Uterus (tissue), 4 donors: ENCODE measurements around the gene MMP20. TPM values are rescaled to one million over a fixed set of nuclear protein-coding genes. Genes with fewer than 3 reads are reported as not detected.
"Not testable (repeated sequence)": the region's sequence is repeated elsewhere in the genome, so short reads cannot be mapped to it uniquely, and the experiment has no call there.

Experiments
- DNase-seq, 2 donors: peaks; one replicate each; pipeline ENCODE4 v3.0.0-alpha.2; 2019 to 2020
- H3K27ac ChIP-seq, 2 donors: fragments of 200-600 bp; sonication (generic); 1 replicate in 1 of 2; 2 replicates in 1 of 2; pipeline ENCODE4 v1.5.1; 2016 to 2018
- H3K27me3 ChIP-seq, 2 donors: fragments of 200-600 bp; sonication (generic); one replicate each; pipeline ENCODE4 v1.5.1; 2018 to 2019; ENCODE audit warnings: control low read depth in 1 of 2
- H3K36me3 ChIP-seq, 2 donors: fragments of 200-600 bp; sonication (generic); one replicate each; pipeline ENCODE4 v1.5.1; 2019; ENCODE audit warnings: control low read depth in 1 of 2
- H3K4me1 ChIP-seq, 2 donors: fragments of 200-600 bp; sonication (generic); one replicate each; pipeline ENCODE4 v1.5.1; 2018 to 2019; ENCODE audit warnings: control low read depth in 1 of 2
- H3K4me3 ChIP-seq, 2 donors: fragments of 200-600 bp; sonication (generic); 1 replicate in 1 of 2; 2 replicates in 1 of 2; pipeline ENCODE4 v1.5.1; 2018 to 2019; ENCODE audit warnings: mild to moderate bottlenecking in 1 of 2
- H3K9me3 ChIP-seq, 2 donors: fragments of 200-600 bp; sonication (generic); one replicate each; pipeline ENCODE4 v1.5.1; 2019; ENCODE audit warnings: control low read depth in 1 of 2
- POLR2A ChIP-seq, 2 donors: fragments of 450-650 bp; IDR thresholded peaks; one replicate each; pipeline ENCODE4 v1.6.1; 2016; ENCODE audit warnings: antibody characterized with exemption in 2 of 2, mild to moderate bottlenecking in 1 of 2, moderate library complexity in 1 of 2
- intact Hi-C: fragments of 100-400 bp; cut with DNase I; formaldehyde crosslinking; loops from one replicate; pipeline ENCODE4 v1.15.1; 2023; ENCODE audit warnings: low total_unique reads
- total RNA-seq, 4 donors: library from RNA; depleted of rRNA in 3 of 4; stranded (reverse); fragments of >200 nt in 3 of 4; gene quantifications; one replicate each; pipeline versions ENCODE4 v1.1.0 to v1.2.4, GENCODE V29; 2014 to 2023
- TF ChIP-seq, protein P1 (sequence below), 4 experiments: fragments of 200-600 bp in 2 of 4; fragments of 450-650 bp in 2 of 4; sonication (generic) in 2 of 4; IDR thresholded peaks; one replicate each; pipeline ENCODE4 v1.5.1; 2016 to 2019; ENCODE audit warnings: antibody characterized with exemption in 4 of 4, mild to moderate bottlenecking in 2 of 4, moderate library complexity in 1 of 4
- donor health status: DM: yes; HTN: yes; CAD: no.

Gene MMP20
- total RNA-seq, 4 donors from 2014 or later: not detected

DNA sequence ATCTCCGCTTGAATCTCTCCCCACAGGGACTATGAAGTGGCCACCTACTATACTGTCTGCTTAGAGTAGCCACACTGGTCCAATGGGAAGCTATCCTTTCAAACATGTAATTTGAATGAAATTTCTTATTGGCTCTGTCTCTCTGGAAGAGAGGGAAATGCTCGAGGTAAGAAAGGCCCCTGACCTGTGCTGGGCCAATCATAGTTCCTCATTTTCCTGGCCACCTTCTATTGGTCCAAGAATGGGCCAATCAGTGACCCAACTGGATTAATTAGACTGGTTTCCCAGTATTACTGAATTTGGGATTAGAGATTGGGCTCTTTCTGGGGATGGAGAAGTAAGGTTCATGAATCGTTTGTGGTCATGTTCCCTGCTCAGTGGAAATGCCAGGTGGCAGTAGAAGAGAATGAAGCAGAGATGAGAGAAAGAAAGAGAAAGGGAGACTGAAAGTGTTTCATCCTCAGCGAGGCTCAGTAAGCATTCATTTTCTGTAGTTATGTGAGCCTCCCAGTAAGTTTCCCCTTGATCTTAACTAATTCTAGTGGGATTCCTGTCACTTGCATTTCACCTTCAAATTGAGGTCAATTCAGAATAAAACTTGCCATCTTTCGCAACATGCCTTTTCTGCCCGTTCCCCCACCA lies 8.4 kb upstream of the MMP20 start:
- Histone ChIP-seq H3K4me3 (no peak overlapping the region), H3K9me3 (no peaks in the 10 kb centered on the region), H3K36me3 (no peaks in the 10 kb centered on the region), H3K27ac (no peak overlapping the region), H3K4me1 (no peaks in the 10 kb centered on the region), H3K27me3 (no peaks in the 10 kb centered on the region)
- intact Hi-C loops: no loop called here
- no peak for DNase-seq
- TF ChIP-seq POLR2A (IDR thresholded peaks at IDR 0.05): no peak
- TF ChIP-seq, protein P1, sequence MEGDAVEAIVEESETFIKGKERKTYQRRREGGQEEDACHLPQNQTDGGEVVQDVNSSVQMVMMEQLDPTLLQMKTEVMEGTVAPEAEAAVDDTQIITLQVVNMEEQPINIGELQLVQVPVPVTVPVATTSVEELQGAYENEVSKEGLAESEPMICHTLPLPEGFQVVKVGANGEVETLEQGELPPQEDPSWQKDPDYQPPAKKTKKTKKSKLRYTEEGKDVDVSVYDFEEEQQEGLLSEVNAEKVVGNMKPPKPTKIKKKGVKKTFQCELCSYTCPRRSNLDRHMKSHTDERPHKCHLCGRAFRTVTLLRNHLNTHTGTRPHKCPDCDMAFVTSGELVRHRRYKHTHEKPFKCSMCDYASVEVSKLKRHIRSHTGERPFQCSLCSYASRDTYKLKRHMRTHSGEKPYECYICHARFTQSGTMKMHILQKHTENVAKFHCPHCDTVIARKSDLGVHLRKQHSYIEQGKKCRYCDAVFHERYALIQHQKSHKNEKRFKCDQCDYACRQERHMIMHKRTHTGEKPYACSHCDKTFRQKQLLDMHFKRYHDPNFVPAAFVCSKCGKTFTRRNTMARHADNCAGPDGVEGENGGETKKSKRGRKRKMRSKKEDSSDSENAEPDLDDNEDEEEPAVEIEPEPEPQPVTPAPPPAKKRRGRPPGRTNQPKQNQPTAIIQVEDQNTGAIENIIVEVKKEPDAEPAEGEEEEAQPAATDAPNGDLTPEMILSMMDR (IDR thresholded peaks at IDR 0.05): no peak

DNA sequence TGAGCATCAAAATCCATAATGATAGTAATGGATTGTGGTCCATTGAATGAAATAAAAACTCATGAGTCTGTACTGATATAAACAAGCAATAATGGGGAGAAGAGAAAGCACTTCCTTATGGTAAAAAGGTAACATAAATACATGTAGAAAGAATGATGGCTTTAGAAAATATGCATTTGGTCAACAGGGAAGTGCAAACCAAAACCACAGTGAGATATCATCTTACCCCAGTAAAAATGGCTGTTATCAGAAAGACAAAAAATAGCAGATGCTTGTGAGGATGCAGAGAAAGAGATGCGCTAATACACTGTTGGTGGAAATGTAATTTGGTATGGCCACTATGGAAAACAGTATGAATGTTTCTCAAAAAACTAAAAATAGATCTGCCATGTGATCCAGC lies 6.9 kb upstream of the MMP20 start:
- no peak overlapping the region for H3K4me3 ChIP-seq
- no peaks in the 10 kb centered on the region for H3K9me3 ChIP-seq
- no peaks in the 10 kb centered on the region for H3K36me3 ChIP-seq
- intact Hi-C loops: no loop called here
- no peak for DNase-seq
- H3K27ac ChIP-seq: no peak overlapping the region
- no peak for TF ChIP-seq POLR2A (IDR thresholded peaks at IDR 0.05)
- TF ChIP-seq, protein P1 (IDR thresholded peaks at IDR 0.05): no peak
- H3K27me3 ChIP-seq: peaks cover 0 to 5% of the 10 kb centered on the region in 2 donors
- H3K4me1 ChIP-seq: no peaks in the 10 kb centered on the region

DNA sequence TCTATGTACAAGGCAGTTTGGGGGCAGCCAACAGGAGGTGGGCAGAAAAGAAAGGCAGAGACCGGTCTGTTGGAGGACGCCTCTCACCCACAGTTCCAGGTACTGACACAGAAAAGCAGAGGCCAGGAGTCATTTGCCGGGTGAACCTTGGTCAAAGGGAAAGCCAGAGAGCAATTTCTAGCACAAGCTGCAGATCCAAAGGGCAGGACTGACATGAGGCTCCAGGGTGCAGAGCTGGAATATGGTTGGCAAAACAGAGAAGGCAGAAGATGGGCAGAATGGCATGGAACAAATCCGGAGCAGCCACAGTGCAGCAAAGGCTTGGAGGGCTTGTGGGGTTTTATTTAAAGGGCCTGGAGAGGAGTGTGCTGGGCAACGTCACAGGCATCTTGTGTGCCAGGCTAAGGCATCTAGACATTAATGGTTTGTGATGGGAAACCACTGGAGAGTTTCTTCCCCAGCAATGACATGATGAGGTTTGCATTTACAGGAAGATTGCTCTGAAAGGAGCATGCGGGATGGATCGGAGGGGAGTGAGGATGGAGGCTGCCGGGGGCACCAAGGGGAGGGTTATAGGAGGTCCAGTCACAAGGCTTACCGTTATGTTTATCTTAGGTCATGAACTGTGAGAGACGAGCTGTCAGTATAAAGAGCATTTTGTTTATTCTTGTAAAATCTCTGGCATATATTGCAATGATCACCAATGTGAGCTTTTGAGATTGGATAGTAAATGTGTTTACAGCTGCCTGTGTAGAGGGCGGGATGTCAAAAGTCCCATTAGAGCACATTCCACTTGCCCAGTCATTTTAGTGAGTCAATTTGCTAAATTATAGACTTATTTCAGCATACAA lies 5.7 kb upstream of the MMP20 start:
- TF ChIP-seq, protein P1 (IDR thresholded peaks at IDR 0.05): no peak
- TF ChIP-seq POLR2A (IDR thresholded peaks at IDR 0.05): no peak
- Histone ChIP-seq H3K9me3 (no peaks in the 10 kb centered on the region), H3K27ac (no peak overlapping the region), H3K27me3 (peaks cover 0 to 5% of the 10 kb centered on the region in 2 donors), H3K36me3 (no peaks in the 10 kb centered on the region), H3K4me3 (no peak overlapping the region), H3K4me1 (no peaks in the 10 kb centered on the region)
- intact Hi-C loops: no loop called here
- no peak for DNase-seq

DNA sequence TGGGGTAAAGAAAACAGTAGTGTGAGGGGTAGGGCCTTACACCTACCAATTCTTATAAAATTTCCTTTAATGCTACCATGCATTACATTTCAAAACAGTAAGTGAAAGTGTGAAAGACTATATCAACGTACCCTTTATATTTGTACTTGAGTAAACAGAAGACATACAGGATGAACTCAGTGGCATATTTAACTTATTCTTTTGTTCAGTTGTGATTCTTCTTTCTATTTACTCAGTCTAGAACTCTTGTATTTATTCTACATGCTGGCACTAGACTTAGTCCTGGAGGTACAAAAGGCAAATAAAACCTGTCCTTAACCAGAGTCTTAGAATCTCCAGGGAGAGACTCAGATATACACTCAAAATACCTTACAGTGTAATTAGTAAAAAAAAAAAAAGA lies 4.8 kb upstream of the MMP20 start:
- H3K4me1 ChIP-seq, H3K36me3 ChIP-seq, H3K27me3 ChIP-seq, DNase-seq, H3K4me3 ChIP-seq, intact Hi-C loops, H3K9me3 ChIP-seq, H3K27ac ChIP-seq: not testable (repeated sequence)

DNA sequence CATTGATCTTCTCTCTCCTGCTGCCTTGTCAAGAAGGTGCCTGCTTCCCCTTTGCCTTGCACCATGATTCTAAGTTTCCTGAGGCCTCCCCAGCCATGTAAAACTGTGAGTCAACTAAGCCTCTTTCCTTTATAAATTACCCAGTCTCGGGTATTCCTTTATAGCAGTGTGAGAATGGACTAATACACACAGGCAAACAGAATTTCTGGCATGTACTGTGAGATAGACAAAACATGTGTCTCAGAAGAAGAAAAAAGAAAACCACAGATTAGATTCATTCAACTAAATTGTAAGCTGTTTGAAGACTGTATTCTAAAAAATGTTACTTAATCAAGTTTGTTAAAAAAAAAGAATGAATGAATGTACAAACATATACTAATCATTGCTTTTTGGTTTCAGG lies 1.5 kb upstream of the MMP20 start:
- no peaks in the 10 kb centered on the region for H3K36me3 ChIP-seq
- intact Hi-C loops: no loop called here
- TF ChIP-seq POLR2A (IDR thresholded peaks at IDR 0.05): no peak
- TF ChIP-seq, protein P1 (IDR thresholded peaks at IDR 0.05): no peak

More for the DNA sequence above, 1.5 kb upstream of the MMP20 start:
- no peak overlapping the region for H3K27ac ChIP-seq
- no peak overlapping the region for H3K4me3 ChIP-seq
- H3K27me3 ChIP-seq: peaks cover 0 to 5% of the 10 kb centered on the region in 2 donors
- no peak for DNase-seq
- H3K4me1 ChIP-seq: no peaks in the 10 kb centered on the region
- H3K9me3 ChIP-seq: no peaks in the 10 kb centered on the region
